IMR-90 (cell line): ENCODE measurements around the gene ZNF473.

Source experiments
- CEBPB ChIP-seq: IDR thresholded peaks from 2 replicates; pipeline ENCODE4 v1.6.1; 2012; ENCODE audit warnings: low read depth, low read length, improper control_type of control experiment
- POLR2A ChIP-seq: IDR thresholded peaks from 2 replicates; pipeline ENCODE4 v1.6.1; 2012; ENCODE audit warnings: mild to moderate bottlenecking, low read depth, low read length
- SMC3 ChIP-seq: fragments of 150-350 bp; IDR thresholded peaks from 2 replicates; pipeline ENCODE4 v1.6.1; 2016; ENCODE audit warnings: low read depth, mild to moderate bottlenecking, antibody characterized with exemption, low read length, moderate library complexity
- TF ChIP-seq, protein P1 (sequence below): conservative IDR thresholded peaks from 2 replicates; pipeline ENCODE4 v1.5.1; 2012; ENCODE audit warnings: mild to moderate bottlenecking, low read depth, low read length, improper control_type of control experiment

DNA sequence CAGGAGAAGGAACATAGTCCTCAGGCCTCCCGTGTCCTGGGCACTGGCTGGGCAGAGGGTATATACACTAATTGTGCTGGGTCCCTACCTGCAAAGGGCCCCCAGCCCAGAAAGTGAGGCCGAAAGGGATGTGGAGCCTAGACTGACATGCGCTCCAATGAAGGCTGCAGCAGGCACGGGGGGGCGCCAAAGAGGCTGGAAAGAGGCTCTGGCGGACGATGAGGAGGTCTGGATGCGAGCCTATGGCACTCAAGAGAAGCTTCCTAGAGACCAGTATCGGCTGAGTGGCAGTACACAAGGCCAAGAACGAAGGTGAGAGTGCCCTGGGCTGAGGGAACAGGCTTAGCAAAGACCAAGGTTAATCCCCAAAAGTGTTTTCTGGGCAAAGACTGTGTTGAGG is 17.3 kb upstream of the ZNF473 start:
- TF ChIP-seq POLR2A (no peak), SMC3 (0 out of 2 replicates have a peak, but pooled peaks have one; percentile 7), CEBPB (no peak)
- TF ChIP-seq, protein P1, sequence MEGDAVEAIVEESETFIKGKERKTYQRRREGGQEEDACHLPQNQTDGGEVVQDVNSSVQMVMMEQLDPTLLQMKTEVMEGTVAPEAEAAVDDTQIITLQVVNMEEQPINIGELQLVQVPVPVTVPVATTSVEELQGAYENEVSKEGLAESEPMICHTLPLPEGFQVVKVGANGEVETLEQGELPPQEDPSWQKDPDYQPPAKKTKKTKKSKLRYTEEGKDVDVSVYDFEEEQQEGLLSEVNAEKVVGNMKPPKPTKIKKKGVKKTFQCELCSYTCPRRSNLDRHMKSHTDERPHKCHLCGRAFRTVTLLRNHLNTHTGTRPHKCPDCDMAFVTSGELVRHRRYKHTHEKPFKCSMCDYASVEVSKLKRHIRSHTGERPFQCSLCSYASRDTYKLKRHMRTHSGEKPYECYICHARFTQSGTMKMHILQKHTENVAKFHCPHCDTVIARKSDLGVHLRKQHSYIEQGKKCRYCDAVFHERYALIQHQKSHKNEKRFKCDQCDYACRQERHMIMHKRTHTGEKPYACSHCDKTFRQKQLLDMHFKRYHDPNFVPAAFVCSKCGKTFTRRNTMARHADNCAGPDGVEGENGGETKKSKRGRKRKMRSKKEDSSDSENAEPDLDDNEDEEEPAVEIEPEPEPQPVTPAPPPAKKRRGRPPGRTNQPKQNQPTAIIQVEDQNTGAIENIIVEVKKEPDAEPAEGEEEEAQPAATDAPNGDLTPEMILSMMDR = 0 out of 2 replicates have a peak, but pooled peaks have one; percentile 14
